LNCaP clone FGC (cell line): ENCODE results near the gene DPM3.

ENCODE experiments used
- DNase-seq: peaks from one replicate; pipeline ENCODE4 v3.0.0-alpha.2; 2011; ENCODE audit warnings: low read depth
- H3K4me3 ChIP-seq: 2 replicates; pipeline ENCODE4 v1.5.1; 2011; ENCODE audit warnings: mild to moderate bottlenecking, low read depth, low read length, control low read depth
- TF ChIP-seq, protein P1 (sequence below): IDR thresholded peaks from 2 replicates; pipeline ENCODE4 v1.5.1; 2012; ENCODE audit warnings: mild to moderate bottlenecking; ENCODE audit not compliant: control insufficient read depth, insufficient read depth; ENCODE audit errors: extremely low read depth

DPM3 gene

DNA sequence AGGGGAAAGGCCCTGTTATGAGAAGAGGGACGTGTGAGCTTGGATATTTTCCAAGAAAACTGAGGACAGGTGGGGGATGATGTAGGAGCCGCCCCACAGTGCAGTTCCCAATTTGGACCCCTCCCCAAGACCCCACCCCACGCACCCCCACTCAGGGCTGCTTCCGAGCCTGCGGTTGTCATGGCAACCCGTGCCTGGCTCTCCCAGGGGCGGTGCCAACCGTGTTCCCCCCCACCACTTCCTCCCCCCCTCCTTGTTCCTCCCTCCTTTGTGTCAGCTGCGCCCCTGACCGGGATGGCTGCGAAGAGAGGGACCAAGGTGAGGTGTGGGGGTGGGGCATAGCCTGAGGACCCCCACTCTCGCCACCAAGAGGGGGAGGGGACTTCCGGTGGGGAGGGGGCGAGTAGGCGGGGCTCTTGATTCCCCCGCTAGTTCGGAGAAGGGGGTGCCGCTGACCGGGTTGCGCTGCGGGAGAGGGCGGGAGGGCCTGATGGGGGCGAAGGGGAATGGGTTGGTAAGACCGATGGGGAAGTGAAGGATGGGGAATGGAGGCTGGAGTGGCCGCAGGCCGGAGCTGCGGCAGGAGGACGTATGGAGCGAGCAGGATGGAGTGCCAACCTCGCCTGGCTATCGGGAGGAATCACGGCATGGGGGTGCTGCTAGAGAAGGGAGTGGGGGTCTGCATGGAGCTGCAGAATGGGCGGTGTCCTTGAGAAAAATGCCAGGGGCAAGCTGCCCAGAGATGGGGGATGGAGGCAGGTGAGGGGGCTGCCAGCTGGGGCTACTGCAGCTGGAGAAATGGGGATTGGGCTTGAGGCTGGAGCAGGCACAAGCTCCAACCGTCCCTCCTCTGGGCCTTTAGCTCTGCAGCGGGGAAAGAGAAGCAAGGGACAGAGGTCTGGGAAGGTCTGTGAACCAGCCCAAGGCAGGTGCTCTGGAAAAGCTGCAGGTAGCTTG, 34.3 kb upstream of the DPM3 start:
- H3K4me3 ChIP-seq = peak overlapping the region; percentile 72
- DNase-seq = no peak
- TF ChIP-seq, protein P1, sequence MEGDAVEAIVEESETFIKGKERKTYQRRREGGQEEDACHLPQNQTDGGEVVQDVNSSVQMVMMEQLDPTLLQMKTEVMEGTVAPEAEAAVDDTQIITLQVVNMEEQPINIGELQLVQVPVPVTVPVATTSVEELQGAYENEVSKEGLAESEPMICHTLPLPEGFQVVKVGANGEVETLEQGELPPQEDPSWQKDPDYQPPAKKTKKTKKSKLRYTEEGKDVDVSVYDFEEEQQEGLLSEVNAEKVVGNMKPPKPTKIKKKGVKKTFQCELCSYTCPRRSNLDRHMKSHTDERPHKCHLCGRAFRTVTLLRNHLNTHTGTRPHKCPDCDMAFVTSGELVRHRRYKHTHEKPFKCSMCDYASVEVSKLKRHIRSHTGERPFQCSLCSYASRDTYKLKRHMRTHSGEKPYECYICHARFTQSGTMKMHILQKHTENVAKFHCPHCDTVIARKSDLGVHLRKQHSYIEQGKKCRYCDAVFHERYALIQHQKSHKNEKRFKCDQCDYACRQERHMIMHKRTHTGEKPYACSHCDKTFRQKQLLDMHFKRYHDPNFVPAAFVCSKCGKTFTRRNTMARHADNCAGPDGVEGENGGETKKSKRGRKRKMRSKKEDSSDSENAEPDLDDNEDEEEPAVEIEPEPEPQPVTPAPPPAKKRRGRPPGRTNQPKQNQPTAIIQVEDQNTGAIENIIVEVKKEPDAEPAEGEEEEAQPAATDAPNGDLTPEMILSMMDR = no peak

DNA sequence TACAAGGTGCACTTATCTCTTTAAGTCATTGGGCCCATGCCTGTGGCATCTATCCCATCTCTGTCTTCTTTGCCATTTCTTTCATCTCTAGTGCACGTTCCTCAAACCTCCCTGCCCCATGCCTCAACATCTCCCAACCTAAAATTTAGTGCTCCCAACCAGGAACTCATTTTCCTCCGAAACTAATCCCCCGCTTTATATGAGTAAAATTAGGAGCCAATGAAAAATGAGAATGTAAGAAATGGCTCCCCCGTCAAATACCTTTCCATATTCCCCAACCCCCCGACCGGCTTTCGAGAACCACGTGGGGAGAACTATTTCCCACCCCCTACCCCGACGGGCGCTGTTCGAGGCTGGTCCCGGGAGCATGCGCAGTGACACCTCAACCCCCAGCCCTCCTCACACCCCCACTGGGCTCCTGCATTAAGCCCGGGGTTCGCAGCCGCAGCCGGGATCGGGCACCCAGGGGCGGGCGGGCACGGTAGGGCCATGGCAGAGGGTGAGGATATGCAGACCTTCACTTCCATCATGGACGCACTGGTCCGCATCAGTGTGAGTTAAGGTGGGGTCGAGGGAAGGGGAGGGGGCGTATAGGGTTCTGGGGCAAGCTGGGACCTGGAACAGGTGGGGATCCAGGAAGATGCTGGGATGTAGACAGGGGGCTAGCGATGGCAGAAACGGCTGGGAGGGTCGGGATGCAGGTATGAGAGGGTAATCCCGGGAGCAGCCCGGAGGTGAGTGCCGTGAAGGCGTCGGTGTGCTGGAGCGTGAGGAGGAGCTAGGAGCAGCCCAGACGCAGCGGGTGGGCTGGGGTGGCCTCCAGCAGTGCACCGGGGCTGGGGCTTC, 33.4 kb upstream of the DPM3 start, which contains the start of gene TRIM46:
Gene TRIM46, plus strand, starts transcription at position 372 of the 846 bp plus-strand sequence. Its CDS starts 118 bp downstream, at position 490.
- TF ChIP-seq, protein P1 = no peak
- peak within 1 kb of the TSS; percentile 72 for H3K4me3 ChIP-seq
- DNase-seq = no peak

DNA sequence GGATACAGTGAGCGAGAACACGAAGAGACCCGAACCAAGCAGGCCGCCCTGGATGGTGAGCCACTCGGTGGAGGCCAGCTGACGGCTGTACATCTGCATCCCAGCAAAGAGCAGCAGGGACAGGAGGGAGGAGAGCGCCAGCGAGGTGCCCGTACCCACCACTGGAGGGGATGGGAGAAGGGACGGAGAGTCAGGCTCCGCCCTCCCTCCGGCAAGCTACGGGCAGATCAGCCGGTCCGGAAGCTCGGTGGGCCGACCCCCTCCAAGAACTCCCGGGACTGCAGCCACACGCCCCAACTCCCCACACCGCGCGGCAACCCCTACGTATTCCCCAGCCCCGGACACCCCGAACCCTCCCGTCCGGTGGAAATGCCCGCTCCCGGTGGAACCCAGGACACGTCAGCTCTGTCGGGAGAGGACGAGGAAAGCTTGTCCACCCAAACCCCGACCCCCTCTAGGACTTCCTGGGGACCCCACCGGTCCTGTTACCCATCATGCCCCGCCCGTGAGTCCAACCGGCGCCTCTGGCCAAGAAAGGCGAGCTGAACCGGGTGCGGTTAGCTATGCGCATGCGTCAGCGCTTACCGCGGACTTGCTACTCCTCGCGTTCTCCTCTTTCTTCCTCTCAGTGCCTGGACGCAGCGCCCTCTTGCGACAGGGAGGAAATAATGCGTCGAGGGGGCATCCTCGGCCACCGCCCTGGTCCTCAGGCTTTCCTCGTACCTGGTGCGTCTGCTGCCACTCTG, 32.6 kb upstream of the DPM3 start, which contains the start of gene KRTCAP2:
Gene KRTCAP2, minus strand, starts transcription at position 573 of the 746 bp plus-strand sequence. Its CDS starts 80 bp downstream, at position 493.
- H3K4me3 ChIP-seq = peak within 1 kb of the TSS; percentile 72
- TF ChIP-seq, protein P1 = peak; percentile 99
- peak; percentile 87 for DNase-seq

DNA sequence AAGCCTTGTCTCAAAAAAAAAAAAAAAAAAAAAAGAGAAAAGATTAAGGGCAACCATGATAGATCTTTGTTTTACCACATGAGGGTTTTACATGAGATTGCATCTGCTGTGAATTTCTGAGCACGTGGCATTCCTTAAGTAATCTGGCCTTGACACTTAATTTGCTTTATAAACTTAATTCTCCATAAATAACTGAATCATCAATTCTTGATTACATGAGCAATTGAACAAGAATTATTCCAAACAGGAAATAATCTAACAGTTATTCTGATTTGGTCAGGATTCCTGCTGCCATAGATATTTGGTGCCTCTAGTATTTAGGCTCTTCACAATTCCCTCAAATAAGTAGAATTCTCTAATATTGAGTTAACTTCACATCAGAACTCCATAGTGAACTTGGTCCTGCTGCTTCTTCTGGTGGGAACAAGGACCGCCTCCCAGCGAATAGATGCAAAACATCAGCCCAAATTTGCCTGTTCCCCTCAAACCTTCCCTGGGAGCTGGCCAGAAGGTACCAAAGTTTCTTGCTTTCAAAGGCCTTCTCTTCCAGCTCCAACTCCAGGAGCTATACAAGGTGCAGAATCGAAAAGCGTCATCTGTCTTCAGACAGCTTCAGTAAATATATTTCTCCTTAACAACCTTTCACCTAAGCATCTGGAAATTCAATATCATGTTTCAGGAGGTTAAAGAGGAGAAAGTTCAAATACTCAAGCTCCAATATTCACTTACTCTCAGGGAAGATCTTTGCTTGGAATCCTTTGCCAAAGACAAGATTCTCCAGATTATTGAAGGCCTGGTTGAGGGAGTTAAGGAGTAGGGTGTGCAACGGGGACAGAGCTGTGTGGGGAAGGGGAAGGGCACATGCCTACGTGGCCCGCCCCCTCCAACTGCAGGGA, 31.8 kb upstream of the DPM3 start:
- no peak for DNase-seq
- H3K4me3 ChIP-seq = peak overlapping the region; percentile 72
- TF ChIP-seq, protein P1 = no peak

DNA sequence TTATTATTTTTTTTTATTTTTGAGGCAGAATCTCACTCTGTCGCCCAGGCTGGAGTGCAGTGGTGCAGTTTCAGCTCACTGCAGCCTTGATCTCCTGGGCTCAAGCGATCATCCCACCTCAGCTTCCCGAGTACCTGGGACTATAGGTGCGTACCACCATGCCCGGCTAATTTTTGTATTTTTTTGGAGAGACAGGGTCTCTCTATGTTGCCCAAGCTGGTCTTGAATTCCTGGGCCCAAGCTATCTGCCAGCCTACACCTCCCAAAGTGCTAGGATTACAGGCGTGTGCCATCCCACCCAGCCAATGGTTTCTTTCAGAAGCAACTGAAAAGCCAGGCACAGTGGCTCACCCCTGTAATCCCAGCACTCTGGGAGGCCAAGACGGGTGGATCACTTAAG, 30.5 kb upstream of the DPM3 start:
- TF ChIP-seq, protein P1 = no peak
- DNase-seq = no peak
- no peak overlapping the region for H3K4me3 ChIP-seq
